Common myeloid progenitor, CD34-positive (primary cell): Measurements from ENCODE around the gene SELENOM.
A peak's percentile ranks its signal among the peaks of the same experiment; 100 is the strongest.

Experiments
- CTCF ChIA-PET: fragments of 350-600 bp; sonication (Branson Sonifier 250); formaldehyde crosslinking; loops from one replicate; lab custom pipeline; 2021; ENCODE audit warnings: antibody characterized with exemption; lab: Charles Lee
- POLR2A ChIA-PET: fragments of 350-600 bp; sonication (Branson Sonifier 250); formaldehyde crosslinking; loops from one replicate; lab custom pipeline; 2021; ENCODE audit warnings: antibody characterized with exemption; lab: Charles Lee
- DNase-seq, 3 donors: peaks; one replicate each; pipeline versions ENCODE4 v3.0.0 to v3.0.0-alpha.2; 2013
- H3K27ac ChIP-seq, 2 experiments: 1 replicate in 1 of 2; 2 replicates in 1 of 2; pipeline ENCODE4 v1.7.0; 2013; ENCODE audit warnings: inconsistent platforms in 2 of 2, low read length in 2 of 2, mild to moderate bottlenecking in 2 of 2, low read depth in 1 of 2, moderate library complexity in 1 of 2; ENCODE audit not compliant: severe bottlenecking in 2 of 2, insufficient read depth in 1 of 2, poor library complexity in 1 of 2
- H3K27me3 ChIP-seq, 5 experiments: replicated peaks in 2 of 5; 1 replicate in 3 of 5; 2 replicates in 2 of 5; pipeline versions ENCODE4 v1.6.1 to v1.7.0; 2013; ENCODE audit warnings: low read length in 4 of 5, mild to moderate bottlenecking in 2 of 5, moderate library complexity in 2 of 5, inconsistent platforms in 1 of 5; ENCODE audit not compliant: insufficient read depth in 5 of 5, control insufficient read depth in 4 of 5
- H3K36me3 ChIP-seq, 4 experiments: 1 replicate in 2 of 4; 2 replicates in 2 of 4; pipeline versions ENCODE4 v1.6.1 to v1.7.0; 2013; ENCODE audit warnings: low read length in 3 of 4, control low read depth in 1 of 4, mild to moderate bottlenecking in 1 of 4; ENCODE audit not compliant: control insufficient read depth in 4 of 4, insufficient read depth in 4 of 4
- H3K4me1 ChIP-seq, 4 experiments: 1 replicate in 3 of 4; 2 replicates in 1 of 4; pipeline versions ENCODE4 v1.6.1 to v1.7.1; 2013; ENCODE audit warnings: low read length in 3 of 4, mild to moderate bottlenecking in 3 of 4, control low read depth in 1 of 4, inconsistent platforms in 1 of 4, moderate library complexity in 1 of 4; ENCODE audit not compliant: control insufficient read depth in 4 of 4, insufficient read depth in 4 of 4; ENCODE audit errors: control extremely low read depth in 1 of 4
- H3K4me3 ChIP-seq, 7 experiments: 1 replicate in 4 of 7; 2 replicates in 3 of 7; pipeline versions ENCODE4 v1.5.1 to v1.7.0; 2013; ENCODE audit warnings: mild to moderate bottlenecking in 7 of 7, low read length in 6 of 7, moderate library complexity in 6 of 7, inconsistent platforms in 2 of 7, low read depth in 2 of 7, control low read depth in 1 of 7; ENCODE audit not compliant: insufficient read depth in 4 of 7, control insufficient read depth in 1 of 7; ENCODE audit errors: extremely low read depth in 1 of 7
- H3K9me3 ChIP-seq, 5 experiments: 1 replicate in 4 of 5; 2 replicates in 1 of 5; pipeline versions ENCODE4 v1.6.1 to v1.7.1; 2013; ENCODE audit warnings: low read length in 4 of 5, mild to moderate bottlenecking in 2 of 5, inconsistent platforms in 1 of 5, low read depth in 1 of 5, moderate library complexity in 1 of 5; ENCODE audit not compliant: control insufficient read depth in 4 of 5, insufficient read depth in 2 of 5; ENCODE audit errors: control extremely low read depth in 1 of 5
- WGBS: methylation state at CpG from one replicate; pipeline ENCODE4 v1.1.5; 2013; ENCODE audit not compliant: insufficient coverage; 5-methylcytosine and 5-hydroxymethylcytosine counted together

Gene SELENOM

GRCh38 chr22:31089160-31090100 is 17.9 kb downstream of the SELENOM start:
- no peaks in the 10 kb centered on the region for H3K9me3 ChIP-seq
- CTCF ChIA-PET, result interaction anchor here (1.0 to 1.9 kb wide), 9 partner anchors 13 to 183 kb away, joined by 3 to 6 read pairs (median 4); no protein-coding TSS in a partner anchor
- no peak overlapping the region for H3K27ac ChIP-seq
- no peak overlapping the region for H3K4me3 ChIP-seq
- H3K4me1 ChIP-seq, result peaks cover 0 to 18% (median 10%) of the 10 kb centered on the region in 4 experiments
- H3K27me3 ChIP-seq, result no peaks in the 10 kb centered on the region
- peaks cover 0 to 35% (median 21%) of the 10 kb centered on the region in 4 experiments for H3K36me3 ChIP-seq
- POLR2A ChIA-PET, result no interaction called here
- DNase-seq, result peak in 2 of 3 donors; percentile 44 to 53
- WGBS, result 78% methylated on average over 6 of the region's 9 CpGs

GRCh38 chr22:31088233-31088986 is 19.0 kb downstream of the SELENOM start:
- WGBS, result 97% methylated on average over 23 of the region's 26 CpGs
- Histone ChIP-seq H3K4me3 (no peak overlapping the region), H3K4me1 (peaks cover 0 to 28% (median 20%) of the 10 kb centered on the region in 4 experiments), H3K27ac (no peak overlapping the region), H3K36me3 (peaks cover 0 to 33% (median 21%) of the 10 kb centered on the region in 4 experiments), H3K27me3 (no peaks in the 10 kb centered on the region), H3K9me3 (no peaks in the 10 kb centered on the region)
- DNase-seq, result no peak
- ChIA-PET CTCF (interaction anchor here (0.8 to 2.0 kb wide), 10 partner anchors 7 to 247 kb away, joined by 3 to 8 read pairs (median 4); no protein-coding TSS in a partner anchor), POLR2A (no interaction called here)

GRCh38 chr22:31087744-31088215 is 19.6 kb downstream of the SELENOM start:
- Histone ChIP-seq H3K4me1 (peaks cover 0 to 34% (median 27%) of the 10 kb centered on the region in 4 experiments), H3K27ac (no peak overlapping the region), H3K9me3 (no peaks in the 10 kb centered on the region), H3K4me3 (no peak overlapping the region), H3K36me3 (peaks cover 0 to 33% (median 21%) of the 10 kb centered on the region in 4 experiments), H3K27me3 (no peaks in the 10 kb centered on the region)
- 97% methylated on average over 21 of the region's 21 CpGs for WGBS
- no peak for DNase-seq
- ChIA-PET POLR2A (no interaction called here), CTCF (interaction anchor here (0.7 to 2.0 kb wide), 10 partner anchors 8 to 247 kb away, joined by 3 to 8 read pairs (median 4); no protein-coding TSS in a partner anchor)

GRCh38 chr22:31086703-31087330 is 20.6 kb downstream of the SELENOM start:
- no peak overlapping the region for H3K27ac ChIP-seq
- POLR2A ChIA-PET, result no interaction called here
- DNase-seq, result no peak
- no peak overlapping the region for H3K4me3 ChIP-seq
- no peaks in the 10 kb centered on the region for H3K27me3 ChIP-seq
- H3K4me1 ChIP-seq, result peaks cover 0 to 42% (median 36%) of the 10 kb centered on the region in 4 experiments
- 93% methylated on average over 3 of the region's 8 CpGs for WGBS
- H3K9me3 ChIP-seq, result no peaks in the 10 kb centered on the region
- peaks cover 0 to 28% (median 18%) of the 10 kb centered on the region in 4 experiments for H3K36me3 ChIP-seq
- CTCF ChIA-PET, result interaction anchor here (1.3 to 6.9 kb wide), 4 partner anchors 9 to 146 kb away, joined by 3 to 48 read pairs (median 8); no protein-coding TSS in a partner anchor

GRCh38 chr22:31085928-31086327 is 21.4 kb downstream of the SELENOM start:
- H3K9me3 ChIP-seq, result no peaks in the 10 kb centered on the region
- no peak for DNase-seq
- peaks cover 0 to 23% (median 12%) of the 10 kb centered on the region in 4 experiments for H3K36me3 ChIP-seq
- WGBS, result 100% methylated on average over 2 of the region's 3 CpGs
- H3K27me3 ChIP-seq, result no peaks in the 10 kb centered on the region
- CTCF ChIA-PET, result interaction anchor here (0.9 to 6.9 kb wide), 7 partner anchors 31 to 144 kb away, joined by 3 to 48 read pairs (median 3); no protein-coding TSS in a partner anchor
- peak overlapping the region in 2 of 7 experiments; percentile 14 to 75 for H3K4me3 ChIP-seq
- no peak overlapping the region for H3K27ac ChIP-seq
- H3K4me1 ChIP-seq, result peaks cover 0 to 49% (median 42%) of the 10 kb centered on the region in 4 experiments
- POLR2A ChIA-PET, result interaction anchor here (1.2 kb wide), 1 partner anchor 117 kb away, joined by 3 read pairs; the partner anchor contains the start of genes MORC2 and TUG1

GRCh38 chr22:31085493-31085824 is 21.9 kb downstream of the SELENOM start:
- WGBS, result 67% methylated on average over 1 of the region's 13 CpGs
- H3K27ac ChIP-seq, result peak overlapping the region in 1 of 2 experiments; percentile 85
- DNase-seq, result no peak

More at GRCh38 chr22:31085493-31085824, 21.9 kb downstream of the SELENOM start:
- POLR2A ChIA-PET, result interaction anchor here (1.2 kb wide), 1 partner anchor 117 kb away, joined by 3 read pairs; the partner anchor contains the start of genes MORC2 and TUG1
- H3K4me1 ChIP-seq, result peaks cover 0 to 51% (median 45%) of the 10 kb centered on the region in 4 experiments
- no peaks in the 10 kb centered on the region for H3K27me3 ChIP-seq
- no peaks in the 10 kb centered on the region for H3K9me3 ChIP-seq
- H3K36me3 ChIP-seq, result peaks cover 0 to 19% (median 10%) of the 10 kb centered on the region in 4 experiments
- H3K4me3 ChIP-seq, result peak overlapping the region; percentile 64 to 92 (median 78)
- CTCF ChIA-PET, result interaction anchor here (0.7 to 6.9 kb wide), 11 partner anchors 8 to 144 kb away, joined by 3 to 48 read pairs (median 3); no protein-coding TSS in a partner anchor
